Natural killer cell (primary cell): ENCODE results near the gene SLC25A52. TPM values are rescaled to one million over a fixed set of nuclear protein-coding genes. Genes with fewer than 3 reads are reported as not detected.

Source experiments
- ATAC-seq, 3 donors: fragments of 150-1000 bp in 2 of 3; fragments of 200-7000 bp in 1 of 3; cut with Tn5 transposase; 1 replicate in 1 of 3; 2 replicates in 2 of 3; pipeline ENCODE4 v1.10.0; 2021; ENCODE audit warnings: mild to moderate bottlenecking in 2 of 3, moderate library complexity in 2 of 3
- DNase-seq, 2 donors: peaks; one replicate each; pipeline versions ENCODE4 v3.0.0 to v3.0.0-alpha.2; 2013 to 2021; ENCODE audit warnings: mixed read lengths in 1 of 2
- H3K27ac ChIP-seq: one replicate; pipeline ENCODE4 v1.5.1; 2013; ENCODE audit warnings: mild to moderate bottlenecking, low read length
- H3K27me3 ChIP-seq: one replicate; pipeline ENCODE4 v1.6.1; 2013; ENCODE audit warnings: low read length; ENCODE audit not compliant: control insufficient read depth, insufficient read depth
- H3K36me3 ChIP-seq: one replicate; pipeline ENCODE4 v1.6.1; 2013; ENCODE audit warnings: low read length; ENCODE audit not compliant: control insufficient read depth, insufficient read depth
- H3K4me1 ChIP-seq: one replicate; pipeline ENCODE4 v1.6.1; 2013; ENCODE audit warnings: low read length; ENCODE audit not compliant: control insufficient read depth, insufficient read depth
- H3K4me3 ChIP-seq: one replicate; pipeline ENCODE4 v1.5.1; 2013; ENCODE audit warnings: low read length
- H3K9me3 ChIP-seq: one replicate; pipeline ENCODE4 v1.6.1; 2013; ENCODE audit warnings: low read length; ENCODE audit not compliant: control insufficient read depth, insufficient read depth
- H3K27ac Mint-ChIP-seq, 2 donors: one replicate each; pipeline ENCODE4 v1.8.0; 2022; ENCODE audit warnings: mild to moderate bottlenecking in 2 of 2, mixed read lengths in 2 of 2, moderate library complexity in 1 of 2
- H3K27me3 Mint-ChIP-seq, 2 donors: one replicate each; pipeline ENCODE4 v1.8.0; 2022; ENCODE audit warnings: low read depth in 2 of 2, mixed read lengths in 2 of 2
- H3K36me3 Mint-ChIP-seq: one replicate; pipeline ENCODE4 v1.8.0; 2022; ENCODE audit warnings: mixed read lengths
- H3K4me1 Mint-ChIP-seq, 2 donors: one replicate each; pipeline ENCODE4 v1.8.0; 2022; ENCODE audit warnings: mixed read lengths in 2 of 2
- H3K4me3 Mint-ChIP-seq: one replicate; pipeline ENCODE4 v1.8.0; 2022; ENCODE audit warnings: mild to moderate bottlenecking, moderate library complexity, mixed read lengths
- H3K9me3 Mint-ChIP-seq, 2 donors: one replicate each; pipeline ENCODE4 v1.8.0; 2022; ENCODE audit warnings: mixed read lengths in 2 of 2
- WGBS: methylation state at CpG from one replicate; pipeline ENCODE4 v1.1.7; 2013; ENCODE audit warnings: missing lambda C conversion rate; ENCODE audit not compliant: insufficient coverage; 5-methylcytosine and 5-hydroxymethylcytosine counted together
- intact Hi-C: fragments of 100-400 bp; cut with micrococcal nuclease; formaldehyde crosslinking; loops from one replicate; pipeline ENCODE4 v1.14.2; 2022
- total RNA-seq, 4 donors: library from RNA; stranded (reverse); fragments of 120-200 nt in 1 of 4; gene quantifications; one replicate each; pipeline versions ENCODE4 v1.2.3 to v1.2.4, GENCODE V29; 2013 to 2022
- TF ChIP-seq, protein P1 (sequence below): fragments of 200-600 bp; IDR thresholded peaks from one replicate; pipeline ENCODE4 v1.8.0; 2022; ENCODE audit warnings: antibody characterized with exemption

SLC25A52 gene
- total RNA-seq, 3 donors from 2014 or later (not counting 1 experiment from before 2014, with no cell fraction given), result 0.40 to 1.1 TPM; not detected in 1

DNA sequence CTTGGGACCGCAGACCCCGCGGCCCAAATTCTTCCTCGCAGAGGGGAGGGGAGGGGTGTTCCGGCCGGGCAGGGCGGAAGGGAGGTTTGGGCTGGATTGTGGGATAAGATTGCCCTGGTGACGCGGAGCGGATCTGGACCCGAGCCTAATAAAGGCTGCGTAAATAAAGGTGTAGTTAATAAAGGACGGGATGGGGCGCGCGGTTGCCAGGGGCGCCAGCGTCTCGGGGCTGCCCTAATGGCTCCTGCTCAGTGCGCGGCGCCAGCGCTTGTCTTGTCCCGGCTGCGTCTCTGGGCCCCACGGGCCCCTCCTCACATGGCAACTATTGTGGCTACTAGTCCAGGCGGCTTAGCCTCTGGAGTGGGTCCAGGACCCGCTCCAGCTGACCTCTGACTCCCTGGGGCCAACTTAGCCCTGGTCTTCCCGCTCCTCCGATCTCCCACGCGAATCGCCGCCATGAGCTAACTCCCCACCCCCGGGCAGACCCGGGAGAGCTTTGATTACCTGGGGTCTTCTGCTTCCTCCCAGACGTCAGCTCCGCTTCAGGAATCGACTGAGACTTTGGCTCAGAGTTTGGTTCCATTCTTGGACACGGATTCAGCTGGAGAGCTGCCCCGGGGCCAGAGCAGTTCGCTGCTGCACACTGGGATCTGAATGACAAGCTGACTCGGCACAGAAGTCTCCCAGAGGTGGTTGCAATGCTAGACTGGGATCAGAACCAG is 36.5 kb downstream of the SLC25A52 start:
- peak overlapping the region; percentile 20 for H3K4me3 ChIP-seq
- peak overlapping the region; percentile 74 for H3K4me3 Mint-ChIP-seq
- DNase-seq, result no peak
- no peak overlapping the region for H3K27ac ChIP-seq
- H3K27me3 Mint-ChIP-seq, result peaks cover 23 to 26% of the 10 kb centered on the region in 2 donors
- H3K4me1 Mint-ChIP-seq, result peaks cover 4 to 7% of the 10 kb centered on the region in 2 donors
- H3K9me3 ChIP-seq, result peaks cover 2% of the 10 kb centered on the region
- ATAC-seq, result peak in 1 of 3 donors; percentile 32
- H3K9me3 Mint-ChIP-seq, result no peaks in the 10 kb centered on the region
- peaks cover 8% of the 10 kb centered on the region for H3K4me1 ChIP-seq
- intact Hi-C loops, result loop anchor here (2.0 kb wide), 1 partner anchor 113 kb away; no protein-coding TSS in a partner anchor
- H3K27ac Mint-ChIP-seq, result no peak overlapping the region
- WGBS, result 19% methylated on average over 42 of the region's 43 CpGs
- peaks cover 8% of the 10 kb centered on the region for H3K27me3 ChIP-seq
- no peaks in the 10 kb centered on the region for H3K36me3 ChIP-seq
- TF ChIP-seq, protein P1, sequence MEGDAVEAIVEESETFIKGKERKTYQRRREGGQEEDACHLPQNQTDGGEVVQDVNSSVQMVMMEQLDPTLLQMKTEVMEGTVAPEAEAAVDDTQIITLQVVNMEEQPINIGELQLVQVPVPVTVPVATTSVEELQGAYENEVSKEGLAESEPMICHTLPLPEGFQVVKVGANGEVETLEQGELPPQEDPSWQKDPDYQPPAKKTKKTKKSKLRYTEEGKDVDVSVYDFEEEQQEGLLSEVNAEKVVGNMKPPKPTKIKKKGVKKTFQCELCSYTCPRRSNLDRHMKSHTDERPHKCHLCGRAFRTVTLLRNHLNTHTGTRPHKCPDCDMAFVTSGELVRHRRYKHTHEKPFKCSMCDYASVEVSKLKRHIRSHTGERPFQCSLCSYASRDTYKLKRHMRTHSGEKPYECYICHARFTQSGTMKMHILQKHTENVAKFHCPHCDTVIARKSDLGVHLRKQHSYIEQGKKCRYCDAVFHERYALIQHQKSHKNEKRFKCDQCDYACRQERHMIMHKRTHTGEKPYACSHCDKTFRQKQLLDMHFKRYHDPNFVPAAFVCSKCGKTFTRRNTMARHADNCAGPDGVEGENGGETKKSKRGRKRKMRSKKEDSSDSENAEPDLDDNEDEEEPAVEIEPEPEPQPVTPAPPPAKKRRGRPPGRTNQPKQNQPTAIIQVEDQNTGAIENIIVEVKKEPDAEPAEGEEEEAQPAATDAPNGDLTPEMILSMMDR, result no peak
- H3K36me3 Mint-ChIP-seq, result no peaks in the 10 kb centered on the region

GRCh38 chr18:31723639-31723989 is 37.1 kb downstream of the SLC25A52 start:
- Mint-ChIP-seq H3K27me3 (peaks cover 23 to 26% of the 10 kb centered on the region in 2 donors), H3K27ac (no peak overlapping the region), H3K9me3 (no peaks in the 10 kb centered on the region), H3K4me1 (peaks cover 4 to 7% of the 10 kb centered on the region in 2 donors), H3K4me3 (no peak overlapping the region), H3K36me3 (no peaks in the 10 kb centered on the region)
- DNase-seq, result no peak
- no peak for ATAC-seq
- peaks cover 8% of the 10 kb centered on the region for H3K27me3 ChIP-seq
- intact Hi-C loops, result loop anchor here (2.0 kb wide), 1 partner anchor 113 kb away; no protein-coding TSS in a partner anchor
- H3K36me3 ChIP-seq, result no peaks in the 10 kb centered on the region
- TF ChIP-seq, protein P1, result no peak
- peaks cover 4% of the 10 kb centered on the region for H3K9me3 ChIP-seq
- 79% methylated on average over 5 of the region's 7 CpGs for WGBS
- H3K4me1 ChIP-seq, result peaks cover 8% of the 10 kb centered on the region
- no peak overlapping the region for H3K27ac ChIP-seq
- no peak overlapping the region for H3K4me3 ChIP-seq

DNA sequence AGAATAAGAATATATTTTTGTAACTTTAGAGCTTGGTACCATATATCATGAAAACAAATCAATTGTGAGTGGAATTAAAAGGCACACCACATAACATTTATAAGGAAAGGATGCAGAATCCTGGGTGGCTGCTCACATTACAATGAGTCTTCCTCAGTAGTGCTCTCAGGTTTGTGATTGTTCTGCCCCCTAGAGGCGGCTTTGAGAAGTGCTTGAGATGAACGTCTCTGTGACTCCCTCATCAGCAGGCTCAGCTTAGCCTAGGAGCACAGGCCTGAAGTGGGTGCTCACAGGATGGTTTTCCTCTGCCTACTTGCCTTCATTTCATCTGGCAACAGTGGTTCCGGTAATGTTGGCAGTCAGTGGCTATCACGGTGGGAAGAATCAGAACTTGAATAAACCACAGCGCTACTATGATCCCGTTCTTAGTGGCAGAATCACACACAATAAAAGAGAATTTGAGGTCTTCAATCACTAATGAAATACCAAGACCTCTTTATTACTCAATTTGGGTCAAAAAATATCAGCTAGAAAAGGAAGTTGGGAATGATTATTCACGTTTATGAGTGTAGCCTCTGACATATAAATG is 38.2 kb downstream of the SLC25A52 start:
- Mint-ChIP-seq H3K9me3 (no peaks in the 10 kb centered on the region), H3K4me1 (peaks cover 4 to 7% of the 10 kb centered on the region in 2 donors), H3K36me3 (no peaks in the 10 kb centered on the region), H3K27me3 (peaks cover 17% of the 10 kb centered on the region in 2 donors), H3K4me3 (no peak overlapping the region), H3K27ac (no peak overlapping the region)
- Histone ChIP-seq H3K36me3 (no peaks in the 10 kb centered on the region), H3K27me3 (peaks cover 8% of the 10 kb centered on the region), H3K9me3 (peaks cover 4% of the 10 kb centered on the region), H3K4me3 (no peak overlapping the region), H3K27ac (no peak overlapping the region), H3K4me1 (peaks cover 8% of the 10 kb centered on the region)
- ATAC-seq, result peak; percentile 87 to 100 (median 98)
- intact Hi-C loops, result loop anchor here (1.0 to 2.0 kb wide), 2 partner anchors 112 to 166 kb away; no protein-coding TSS in a partner anchor
- WGBS, result 21% methylated on average over 5 of the region's 7 CpGs
- TF ChIP-seq, protein P1, result peak; percentile 94
- peak; percentile 73 to 83 for DNase-seq
